SK-N-SH treated with all-trans-retinoic acid at 6 μM for 48 hours (cell line): ENCODE results near the gene ENPP3.

ENCODE experiments used
- ATAC-seq: fragments of 200-7000 bp; cut with Tn5 transposase; 3 replicates; pipeline ENCODE4 v1.9.1; 2020; ENCODE audit warnings: mild to moderate bottlenecking, moderate library complexity
- BACH2 ChIP-seq: fragments of 250-450 bp; sonication (Bioruptor Pico); IDR thresholded peaks from 2 replicates; pipeline ENCODE4 v1.9.0; 2021; ENCODE audit warnings: mild to moderate bottlenecking, borderline replicate concordance
- CSDC2 ChIP-seq: fragments of 250-450 bp; sonication (Bioruptor Pico); IDR thresholded peaks from 2 replicates; pipeline ENCODE4 v1.5.0; 2020; ENCODE audit warnings: mild to moderate bottlenecking, moderate library complexity
- ESRRG ChIP-seq: fragments of 250-450 bp; sonication (Bioruptor Pico); IDR thresholded peaks from 2 replicates; pipeline ENCODE4 v1.6.1; 2021; ENCODE audit warnings: mild to moderate bottlenecking
- GLIS3 ChIP-seq: fragments of 250-450 bp; sonication (Bioruptor Pico); IDR thresholded peaks from 2 replicates; pipeline ENCODE4 v1.5.0; 2020; ENCODE audit warnings: mild to moderate bottlenecking, moderate library complexity
- ISL1 ChIP-seq: fragments of 250-450 bp; sonication (Bioruptor Pico); IDR thresholded peaks from 2 replicates; pipeline ENCODE4 v2.1.2; 2022; ENCODE audit warnings: mild to moderate bottlenecking, moderate library complexity
- OSR1 ChIP-seq: fragments of 250-450 bp; sonication (Bioruptor Pico); IDR thresholded peaks from 2 replicates; pipeline ENCODE4 v1.8.0; 2022; ENCODE audit warnings: moderate library complexity, mild to moderate bottlenecking, inconsistent platforms
- PPARA ChIP-seq: fragments of 250-450 bp; sonication (Bioruptor Pico); IDR thresholded peaks from 2 replicates; pipeline ENCODE4 v1.5.0; 2020; ENCODE audit warnings: mild to moderate bottlenecking, borderline replicate concordance
- RARB ChIP-seq: fragments of 250-450 bp; sonication (Bioruptor Pico); IDR thresholded peaks from 2 replicates; pipeline ENCODE4 v1.8.0; 2021; ENCODE audit warnings: mild to moderate bottlenecking, moderate library complexity
- SNAI2 ChIP-seq: fragments of 250-450 bp; sonication (Bioruptor Pico); IDR thresholded peaks from 2 replicates; pipeline ENCODE4 v1.5.0; 2020; ENCODE audit warnings: mild to moderate bottlenecking, moderate library complexity
- TCF4 ChIP-seq: fragments of 250-450 bp; sonication (Bioruptor Pico); IDR thresholded peaks from 2 replicates; pipeline ENCODE4 v1.8.0; 2021; ENCODE audit warnings: mild to moderate bottlenecking, moderate library complexity, borderline replicate concordance
- TOX ChIP-seq: fragments of 250-450 bp; sonication (Bioruptor Pico); IDR thresholded peaks from 2 replicates; pipeline ENCODE4 v1.8.0; 2021; ENCODE audit warnings: mild to moderate bottlenecking, moderate library complexity, borderline replicate concordance
- ZC3H10 ChIP-seq: fragments of 250-450 bp; sonication (Bioruptor Pico); IDR thresholded peaks from 2 replicates; pipeline ENCODE4 v1.5.1; 2021; ENCODE audit warnings: mild to moderate bottlenecking, moderate library complexity
- ZFP3 ChIP-seq: fragments of 250-450 bp; sonication (Bioruptor Pico); IDR thresholded peaks from 2 replicates; pipeline ENCODE4 v1.5.0; 2020; ENCODE audit warnings: mild to moderate bottlenecking, moderate library complexity
- ZFP30 ChIP-seq: fragments of 450-650 bp; formaldehyde crosslinking; IDR thresholded peaks from 2 replicates; pipeline ENCODE4 v1.5.0; 2022; ENCODE audit warnings: mild to moderate bottlenecking, moderate library complexity
- ZNF565 ChIP-seq: fragments of 450-650 bp; formaldehyde crosslinking; conservative IDR thresholded peaks from 2 replicates; pipeline ENCODE4 v1.5.0; 2020; ENCODE audit warnings: low read depth, mild to moderate bottlenecking, moderate library complexity
- ZNF70 ChIP-seq: fragments of 450-650 bp; formaldehyde crosslinking; IDR thresholded peaks from 2 replicates; pipeline ENCODE4 v1.5.0; 2020; ENCODE audit warnings: mild to moderate bottlenecking, moderate library complexity
- ZNF8 ChIP-seq: fragments of 450-650 bp; formaldehyde crosslinking; IDR thresholded peaks from 2 replicates; pipeline ENCODE4 v1.5.0; 2020; ENCODE audit warnings: mild to moderate bottlenecking, moderate library complexity
- TF ChIP-seq, protein P1 (sequence below): fragments of 250-450 bp; sonication (Bioruptor Pico); IDR thresholded peaks from 2 replicates; pipeline ENCODE4 v1.8.0; 2021; ENCODE audit warnings: low read depth, mild to moderate bottlenecking, moderate library complexity, borderline replicate concordance
- TF ChIP-seq, protein P2 (sequence below): fragments of 250-450 bp; sonication (Bioruptor Pico); IDR thresholded peaks from 2 replicates; pipeline ENCODE4 v1.5.1; 2021; ENCODE audit warnings: mild to moderate bottlenecking, moderate library complexity
- TF ChIP-seq, protein P3 (sequence below): fragments of 250-450 bp; sonication (Bioruptor Pico); IDR thresholded peaks from 2 replicates; pipeline ENCODE4 v1.5.0; 2020; ENCODE audit warnings: mild to moderate bottlenecking, moderate library complexity
- TF ChIP-seq, protein P4 (sequence below): fragments of 250-450 bp; sonication (Bioruptor Pico); IDR thresholded peaks from 2 replicates; pipeline ENCODE4 v1.5.1; 2020; ENCODE audit warnings: low read depth, mild to moderate bottlenecking, moderate library complexity

ENPP3 gene

GRCh38 chr6:131635384-131636340 is 1.4 kb upstream of the ENPP3 start:
- ATAC-seq, result no peak
- no peak for TF ChIP-seq TCF4
- no peak for TF ChIP-seq CSDC2 (CRISPR knock-in tag)
- no peak for TF ChIP-seq ZNF70 (CRISPR knock-in tag)
- TF ChIP-seq, protein P1, sequence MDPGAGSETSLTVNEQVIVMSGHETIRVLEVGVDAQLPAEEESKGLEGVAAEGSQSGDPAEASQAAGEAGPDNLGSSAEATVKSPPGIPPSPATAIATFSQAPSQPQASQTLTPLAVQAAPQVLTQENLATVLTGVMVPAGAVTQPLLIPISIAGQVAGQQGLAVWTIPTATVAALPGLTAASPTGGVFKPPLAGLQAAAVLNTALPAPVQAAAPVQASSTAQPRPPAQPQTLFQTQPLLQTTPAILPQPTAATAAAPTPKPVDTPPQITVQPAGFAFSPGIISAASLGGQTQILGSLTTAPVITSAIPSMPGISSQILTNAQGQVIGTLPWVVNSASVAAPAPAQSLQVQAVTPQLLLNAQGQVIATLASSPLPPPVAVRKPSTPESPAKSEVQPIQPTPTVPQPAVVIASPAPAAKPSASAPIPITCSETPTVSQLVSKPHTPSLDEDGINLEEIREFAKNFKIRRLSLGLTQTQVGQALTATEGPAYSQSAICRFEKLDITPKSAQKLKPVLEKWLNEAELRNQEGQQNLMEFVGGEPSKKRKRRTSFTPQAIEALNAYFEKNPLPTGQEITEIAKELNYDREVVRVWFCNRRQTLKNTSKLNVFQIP (CRISPR knock-in tag), result no peak
- TF ChIP-seq SNAI2 (CRISPR knock-in tag), result no peak
- no peak for TF ChIP-seq ISL1 (CRISPR knock-in tag)
- no peak for TF ChIP-seq ZNF8 (CRISPR knock-in tag)
- TF ChIP-seq BACH2, result no peak
- TF ChIP-seq GLIS3, result no peak
- TF ChIP-seq ZNF565 (CRISPR knock-in tag), result no peak
- TF ChIP-seq, protein P2, sequence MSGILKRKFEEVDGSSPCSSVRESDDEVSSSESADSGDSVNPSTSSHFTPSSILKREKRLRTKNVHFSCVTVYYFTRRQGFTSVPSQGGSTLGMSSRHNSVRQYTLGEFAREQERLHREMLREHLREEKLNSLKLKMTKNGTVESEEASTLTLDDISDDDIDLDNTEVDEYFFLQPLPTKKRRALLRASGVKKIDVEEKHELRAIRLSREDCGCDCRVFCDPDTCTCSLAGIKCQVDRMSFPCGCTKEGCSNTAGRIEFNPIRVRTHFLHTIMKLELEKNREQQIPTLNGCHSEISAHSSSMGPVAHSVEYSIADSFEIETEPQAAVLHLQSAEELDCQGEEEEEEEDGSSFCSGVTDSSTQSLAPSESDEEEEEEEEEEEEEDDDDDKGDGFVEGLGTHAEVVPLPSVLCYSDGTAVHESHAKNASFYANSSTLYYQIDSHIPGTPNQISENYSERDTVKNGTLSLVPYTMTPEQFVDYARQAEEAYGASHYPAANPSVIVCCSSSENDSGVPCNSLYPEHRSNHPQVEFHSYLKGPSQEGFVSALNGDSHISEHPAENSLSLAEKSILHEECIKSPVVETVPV, result no peak
- TF ChIP-seq PPARA (CRISPR knock-in tag), result no peak
- TF ChIP-seq, protein P3, sequence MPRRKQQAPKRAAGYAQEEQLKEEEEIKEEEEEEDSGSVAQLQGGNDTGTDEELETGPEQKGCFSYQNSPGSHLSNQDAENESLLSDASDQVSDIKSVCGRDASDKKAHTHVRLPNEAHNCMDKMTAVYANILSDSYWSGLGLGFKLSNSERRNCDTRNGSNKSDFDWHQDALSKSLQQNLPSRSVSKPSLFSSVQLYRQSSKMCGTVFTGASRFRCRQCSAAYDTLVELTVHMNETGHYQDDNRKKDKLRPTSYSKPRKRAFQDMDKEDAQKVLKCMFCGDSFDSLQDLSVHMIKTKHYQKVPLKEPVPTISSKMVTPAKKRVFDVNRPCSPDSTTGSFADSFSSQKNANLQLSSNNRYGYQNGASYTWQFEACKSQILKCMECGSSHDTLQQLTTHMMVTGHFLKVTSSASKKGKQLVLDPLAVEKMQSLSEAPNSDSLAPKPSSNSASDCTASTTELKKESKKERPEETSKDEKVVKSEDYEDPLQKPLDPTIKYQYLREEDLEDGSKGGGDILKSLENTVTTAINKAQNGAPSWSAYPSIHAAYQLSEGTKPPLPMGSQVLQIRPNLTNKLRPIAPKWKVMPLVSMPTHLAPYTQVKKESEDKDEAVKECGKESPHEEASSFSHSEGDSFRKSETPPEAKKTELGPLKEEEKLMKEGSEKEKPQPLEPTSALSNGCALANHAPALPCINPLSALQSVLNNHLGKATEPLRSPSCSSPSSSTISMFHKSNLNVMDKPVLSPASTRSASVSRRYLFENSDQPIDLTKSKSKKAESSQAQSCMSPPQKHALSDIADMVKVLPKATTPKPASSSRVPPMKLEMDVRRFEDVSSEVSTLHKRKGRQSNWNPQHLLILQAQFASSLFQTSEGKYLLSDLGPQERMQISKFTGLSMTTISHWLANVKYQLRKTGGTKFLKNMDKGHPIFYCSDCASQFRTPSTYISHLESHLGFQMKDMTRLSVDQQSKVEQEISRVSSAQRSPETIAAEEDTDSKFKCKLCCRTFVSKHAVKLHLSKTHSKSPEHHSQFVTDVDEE, result no peak

DNA sequence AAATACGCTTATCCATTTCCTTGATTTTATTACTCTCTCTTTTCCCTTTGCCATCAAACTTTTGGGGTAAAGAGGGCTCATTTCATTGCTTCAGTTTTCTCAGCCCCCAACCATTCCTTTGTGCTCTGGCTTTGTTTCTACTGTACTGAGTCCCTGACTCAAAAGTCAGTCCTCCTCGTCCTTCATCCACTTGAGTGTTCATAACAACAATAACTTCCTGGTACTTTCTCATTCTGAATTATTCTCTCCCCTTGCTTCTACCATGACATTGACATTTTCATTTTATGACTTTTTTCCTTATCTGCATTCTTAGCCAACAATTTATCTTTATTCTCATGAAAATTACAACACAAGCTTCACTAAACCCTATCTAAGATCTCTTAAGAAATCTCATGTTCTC is 911 bp downstream of the ENPP3 start:
- TF ChIP-seq RARB, result no peak
- TF ChIP-seq PPARA (CRISPR knock-in tag), result no peak
- TF ChIP-seq ZFP30, result no peak
- TF ChIP-seq, protein P4, sequence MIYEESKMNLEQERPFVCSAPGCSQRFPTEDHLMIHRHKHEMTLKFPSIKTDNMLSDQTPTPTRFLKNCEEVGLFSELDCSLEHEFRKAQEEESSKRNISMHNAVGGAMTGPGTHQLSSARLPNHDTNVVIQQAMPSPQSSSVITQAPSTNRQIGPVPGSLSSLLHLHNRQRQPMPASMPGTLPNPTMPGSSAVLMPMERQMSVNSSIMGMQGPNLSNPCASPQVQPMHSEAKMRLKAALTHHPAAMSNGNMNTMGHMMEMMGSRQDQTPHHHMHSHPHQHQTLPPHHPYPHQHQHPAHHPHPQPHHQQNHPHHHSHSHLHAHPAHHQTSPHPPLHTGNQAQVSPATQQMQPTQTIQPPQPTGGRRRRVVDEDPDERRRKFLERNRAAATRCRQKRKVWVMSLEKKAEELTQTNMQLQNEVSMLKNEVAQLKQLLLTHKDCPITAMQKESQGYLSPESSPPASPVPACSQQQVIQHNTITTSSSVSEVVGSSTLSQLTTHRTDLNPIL (CRISPR knock-in tag), result no peak
- TF ChIP-seq, protein P3, result no peak
- no peak for TF ChIP-seq TOX
- no peak for TF ChIP-seq ZFP3 (CRISPR knock-in tag)
- TF ChIP-seq OSR1 (CRISPR knock-in tag), result no peak
- no peak for TF ChIP-seq SNAI2 (CRISPR knock-in tag)
- no peak for TF ChIP-seq CSDC2 (CRISPR knock-in tag)
- no peak for TF ChIP-seq BACH2
- no peak for TF ChIP-seq ESRRG (CRISPR knock-in tag)
- TF ChIP-seq ZC3H10 (CRISPR knock-in tag), result no peak
- no peak for TF ChIP-seq GLIS3
- ATAC-seq, result no peak
